ENCODE measurements around the gene SKI.
"Not testable (repeated sequence)": the region's sequence is repeated elsewhere in the genome, so short reads cannot be mapped to it uniquely, and the experiment has no call there.

Gene SKI

DNA sequence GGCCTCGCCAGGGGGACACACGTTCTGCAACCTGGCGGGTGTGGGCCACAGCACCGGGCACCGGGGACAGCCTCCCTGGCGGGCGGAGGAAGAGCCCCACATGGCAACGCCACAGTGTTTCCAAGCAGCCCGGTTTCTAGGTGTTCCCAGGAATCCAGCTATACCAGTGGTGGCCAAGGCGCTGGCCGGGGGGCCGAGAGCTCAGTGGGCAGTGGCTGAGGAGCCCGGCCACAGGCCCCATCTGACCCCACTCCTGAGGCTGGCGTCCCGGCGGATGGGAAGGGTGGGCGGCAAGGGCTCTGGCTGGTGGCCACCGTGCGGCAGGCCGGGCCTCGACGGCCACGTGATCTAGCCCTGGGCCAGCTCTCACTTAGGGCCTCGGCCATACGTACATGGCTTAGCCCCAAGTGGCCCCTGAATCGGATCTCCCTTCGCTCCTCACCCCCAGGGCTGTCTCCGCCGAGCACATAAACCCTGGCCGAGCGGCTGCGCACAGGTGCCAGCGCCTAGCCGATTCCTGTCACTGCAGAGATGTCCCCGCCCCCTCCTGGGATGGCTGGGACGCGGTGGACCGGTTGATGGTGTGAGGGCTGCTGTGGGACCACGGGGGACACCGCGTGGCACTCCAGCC is 94.6 kb downstream of the SKI start:
- Histone ChIP-seq H3K36me3 (no peaks in the 10 kb centered on the region), H3K9me3 (no peaks in the 10 kb centered on the region), H3K4me1 (ENCODE audit: control insufficient read depth in 1 of 2, insufficient read depth in 1 of 2, low read depth in 1 of 2, low read length in 1 of 2) (no peaks in the 10 kb centered on the region), H3K27me3 (peaks cover 63% of the 10 kb centered on the region), H3K4me3 (ENCODE audit: low read depth in 1 of 2, low read length in 1 of 2) (no peak overlapping the region), H3K27ac (no peak overlapping the region)
- TF ChIP-seq, protein P1, sequence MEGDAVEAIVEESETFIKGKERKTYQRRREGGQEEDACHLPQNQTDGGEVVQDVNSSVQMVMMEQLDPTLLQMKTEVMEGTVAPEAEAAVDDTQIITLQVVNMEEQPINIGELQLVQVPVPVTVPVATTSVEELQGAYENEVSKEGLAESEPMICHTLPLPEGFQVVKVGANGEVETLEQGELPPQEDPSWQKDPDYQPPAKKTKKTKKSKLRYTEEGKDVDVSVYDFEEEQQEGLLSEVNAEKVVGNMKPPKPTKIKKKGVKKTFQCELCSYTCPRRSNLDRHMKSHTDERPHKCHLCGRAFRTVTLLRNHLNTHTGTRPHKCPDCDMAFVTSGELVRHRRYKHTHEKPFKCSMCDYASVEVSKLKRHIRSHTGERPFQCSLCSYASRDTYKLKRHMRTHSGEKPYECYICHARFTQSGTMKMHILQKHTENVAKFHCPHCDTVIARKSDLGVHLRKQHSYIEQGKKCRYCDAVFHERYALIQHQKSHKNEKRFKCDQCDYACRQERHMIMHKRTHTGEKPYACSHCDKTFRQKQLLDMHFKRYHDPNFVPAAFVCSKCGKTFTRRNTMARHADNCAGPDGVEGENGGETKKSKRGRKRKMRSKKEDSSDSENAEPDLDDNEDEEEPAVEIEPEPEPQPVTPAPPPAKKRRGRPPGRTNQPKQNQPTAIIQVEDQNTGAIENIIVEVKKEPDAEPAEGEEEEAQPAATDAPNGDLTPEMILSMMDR (IDR thresholded peaks at IDR 0.05) = no peak

DNA sequence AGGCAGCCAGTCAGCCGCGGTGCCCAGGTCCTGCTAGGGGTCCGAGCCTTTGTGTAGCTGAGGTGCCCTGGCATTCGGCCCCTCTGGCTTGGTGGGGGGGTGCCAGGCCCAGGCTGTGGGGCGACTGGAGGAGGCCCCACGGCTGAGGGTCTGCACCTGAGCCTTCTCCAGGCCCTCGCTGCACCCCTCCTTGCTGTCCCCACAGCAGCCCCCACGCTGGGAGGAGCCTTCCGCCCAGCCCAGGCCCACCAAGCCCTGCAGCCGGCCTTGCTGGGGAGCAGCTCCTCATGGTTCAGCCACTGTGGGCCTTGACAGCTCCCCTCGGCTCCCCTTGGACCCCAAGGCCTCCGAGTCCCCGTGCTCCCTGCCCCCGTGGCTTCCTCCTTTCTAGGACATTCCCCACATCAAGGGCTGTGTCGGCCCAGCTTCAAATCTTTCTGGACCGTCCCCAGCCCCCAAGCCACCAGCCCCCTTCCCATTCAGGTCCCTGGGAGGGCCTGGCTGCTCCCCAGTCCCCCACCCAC is 95.4 kb downstream of the SKI start:
- Histone ChIP-seq H3K36me3 (no peaks in the 10 kb centered on the region), H3K4me3 (ENCODE audit: low read depth in 1 of 2, low read length in 1 of 2) (no peak overlapping the region), H3K9me3 (no peaks in the 10 kb centered on the region), H3K27ac (no peak overlapping the region), H3K27me3 (peaks cover 55% of the 10 kb centered on the region), H3K4me1 (ENCODE audit: control insufficient read depth in 1 of 2, insufficient read depth in 1 of 2, low read depth in 1 of 2, low read length in 1 of 2) (no peaks in the 10 kb centered on the region)
- TF ChIP-seq, protein P1 (IDR thresholded peaks at IDR 0.05) = no peak

DNA sequence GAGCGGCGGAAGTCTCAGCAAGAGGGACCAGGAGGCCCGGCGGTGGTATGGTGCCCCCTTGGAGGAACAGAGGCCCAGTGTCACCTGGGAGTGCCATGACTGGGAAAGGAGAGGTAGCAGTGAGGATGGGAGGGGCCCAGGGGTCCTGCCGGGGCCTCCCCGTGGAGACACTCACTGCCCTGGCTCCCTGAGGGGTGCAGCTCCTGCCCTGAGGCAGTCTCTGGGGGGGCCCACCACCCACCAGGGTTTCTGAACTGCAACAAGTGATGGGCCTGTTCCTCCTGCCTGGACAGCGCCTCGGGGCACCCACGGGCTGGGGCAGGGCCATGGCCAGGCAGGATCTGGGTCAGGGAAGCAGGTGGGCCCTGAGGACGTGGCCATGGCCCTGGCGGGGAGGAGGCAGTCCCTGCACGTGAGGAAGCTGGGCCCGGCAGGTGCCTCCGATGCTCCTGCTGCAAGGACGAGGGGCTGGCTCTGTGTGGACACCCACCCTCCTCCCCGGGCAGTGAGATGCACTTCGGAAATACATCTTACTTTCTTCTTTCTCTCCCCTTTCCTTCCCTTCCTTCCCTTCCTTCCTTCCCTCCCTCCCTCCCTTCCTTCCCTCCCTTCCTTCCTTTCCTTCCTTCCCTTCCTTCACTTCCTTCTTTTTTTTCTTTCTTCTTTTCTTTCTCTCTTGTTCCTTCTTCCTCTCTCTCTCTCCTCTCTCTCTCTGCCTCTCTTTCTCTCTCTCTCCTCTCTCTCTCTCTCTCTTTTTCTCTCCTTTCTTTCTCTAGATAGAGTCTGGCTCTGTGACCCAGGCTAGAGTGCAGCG is 96.6 kb downstream of the SKI start:
- Histone ChIP-seq H3K27ac (no peak overlapping the region), H3K4me1 (ENCODE audit: control insufficient read depth in 1 of 2, insufficient read depth in 1 of 2, low read depth in 1 of 2, low read length in 1 of 2) (no peaks in the 10 kb centered on the region), H3K9me3 (no peaks in the 10 kb centered on the region), H3K36me3 (no peaks in the 10 kb centered on the region), H3K27me3 (peaks cover 43% of the 10 kb centered on the region), H3K4me3 (ENCODE audit: low read depth in 1 of 2, low read length in 1 of 2) (no peak overlapping the region)
- TF ChIP-seq, protein P1 (IDR thresholded peaks at IDR 0.05) = no peak

DNA sequence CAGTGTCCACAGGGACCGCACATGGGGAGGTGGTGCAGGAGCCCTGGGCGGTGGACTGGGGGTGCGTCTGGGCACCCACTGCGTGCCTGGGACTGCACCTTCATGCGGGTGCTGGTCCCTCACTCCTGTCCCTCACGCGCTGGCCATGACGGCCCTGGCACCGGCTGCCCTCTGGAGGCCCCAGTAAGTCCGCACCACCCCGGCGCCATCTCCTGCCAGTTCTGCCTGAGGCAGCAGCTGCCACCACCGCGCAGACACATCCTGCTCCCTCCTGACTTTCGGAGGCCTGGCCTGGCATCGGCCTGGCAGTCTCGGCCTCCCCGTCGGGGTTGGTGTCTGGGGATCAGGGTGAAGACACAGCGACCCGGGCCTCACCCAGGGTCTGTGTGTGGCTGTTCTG is 98.4 kb downstream of the SKI start:
- Histone ChIP-seq H3K27ac (no peak overlapping the region), H3K4me3 (ENCODE audit: low read depth in 1 of 2, low read length in 1 of 2) (no peak overlapping the region), H3K4me1 (ENCODE audit: control insufficient read depth in 1 of 2, insufficient read depth in 1 of 2, low read depth in 1 of 2, low read length in 1 of 2) (no peaks in the 10 kb centered on the region), H3K9me3 (no peaks in the 10 kb centered on the region), H3K36me3 (no peaks in the 10 kb centered on the region), H3K27me3 (peaks cover 26% of the 10 kb centered on the region)
- TF ChIP-seq, protein P1 (IDR thresholded peaks at IDR 0.05) = no peak

DNA sequence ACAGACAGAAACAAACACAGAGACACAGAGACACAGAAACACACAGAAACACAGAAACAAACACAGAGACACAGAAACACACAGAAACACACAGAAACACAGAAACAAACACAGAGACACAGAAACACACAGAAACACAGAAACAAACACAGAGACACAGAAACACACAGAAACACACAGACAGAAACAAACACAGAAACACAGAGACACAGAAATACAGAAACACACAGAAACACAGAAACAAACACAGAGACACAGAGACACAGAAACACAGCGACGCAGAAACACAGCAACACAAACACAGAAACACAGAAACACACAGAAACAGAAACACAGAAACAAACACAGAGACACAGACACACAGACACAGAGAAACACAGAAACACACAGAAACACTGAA is 99.0 kb downstream of the SKI start:
- H3K27me3 ChIP-seq = peaks cover 20% of the 10 kb centered on the region
- not testable (repeated sequence) for H3K36me3 ChIP-seq; H3K9me3 ChIP-seq; H3K27ac ChIP-seq; H3K4me3 ChIP-seq (ENCODE audit: low read depth in 1 of 2, low read length in 1 of 2); H3K4me1 ChIP-seq (ENCODE audit: control insufficient read depth in 1 of 2, insufficient read depth in 1 of 2, low read depth in 1 of 2, low read length in 1 of 2)

DNA sequence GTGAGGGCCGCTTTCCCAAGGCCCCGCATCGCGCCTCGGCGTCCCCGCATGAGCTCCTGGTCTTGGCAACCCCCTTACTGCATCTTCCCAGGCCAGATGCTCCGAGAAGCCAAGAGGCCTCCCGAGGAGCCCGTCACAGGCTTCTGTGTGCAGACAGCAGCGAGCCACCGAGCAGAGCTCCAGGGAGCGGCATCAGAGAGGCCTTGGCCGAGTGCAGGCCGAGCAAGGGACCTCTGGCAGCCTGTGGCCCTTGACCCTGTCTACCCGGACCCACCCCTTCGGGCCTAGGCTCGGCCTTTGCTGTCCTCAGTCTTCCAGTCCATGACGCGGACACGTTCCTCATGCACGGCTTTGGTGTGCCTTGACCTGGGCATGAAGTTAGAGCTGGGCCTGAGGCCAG is 99.7 kb downstream of the SKI start:
- H3K4me3 ChIP-seq (ENCODE audit: low read depth in 1 of 2, low read length in 1 of 2) = no peak overlapping the region
- peaks cover 13% of the 10 kb centered on the region for H3K27me3 ChIP-seq
- TF ChIP-seq, protein P1 (IDR thresholded peaks at IDR 0.05) = no peak
- no peak overlapping the region for H3K27ac ChIP-seq
- no peaks in the 10 kb centered on the region for H3K9me3 ChIP-seq
- no peaks in the 10 kb centered on the region for H3K36me3 ChIP-seq
- no peaks in the 10 kb centered on the region for H3K4me1 ChIP-seq (ENCODE audit: control insufficient read depth in 1 of 2, insufficient read depth in 1 of 2, low read depth in 1 of 2, low read length in 1 of 2)

All from neutrophil (primary cell).